ENCODE data around the gene PSPN.

GRCh38 chr19:6374161-6374709 is 1.5 kb downstream of the PSPN start:
- TF ChIP-seq CTCF (IDR thresholded peaks at IDR 0.05) (no peak), POLR2A (IDR thresholded peaks at IDR 0.05) (no peak), POLR2AphosphoS5 (IDR thresholded peaks at IDR 0.05) (no peak)

Data from breast epithelium (tissue), 3 donors.